Spleen (tissue), 13 donors: ENCODE results near the gene ACMSD. TPM values are rescaled to one million over a fixed set of nuclear protein-coding genes. Genes with fewer than 3 reads are reported as not detected.

Experiments
- DNase-seq: peaks from one replicate; pipeline ENCODE4 v3.0.0-alpha.2; 2020
- H3K27ac ChIP-seq, 8 donors: fragments of 200-600 bp; sonication (generic) in 7 of 8; 1 replicate in 4 of 8; 2 replicates in 4 of 8; pipeline versions ENCODE4 v1.5.0 to v1.8.0; 2016 to 2021; ENCODE audit warnings: inconsistent platforms in 4 of 8, mild to moderate bottlenecking in 4 of 8, moderate library complexity in 1 of 8
- H3K27me3 ChIP-seq, 7 donors: fragments of 200-600 bp; sonication (generic) in 6 of 7; replicated peaks in 1 of 7; 1 replicate in 4 of 7; 2 replicates in 3 of 7; pipeline versions ENCODE4 v1.5.0 to v1.8.0; 2016 to 2021; ENCODE audit warnings: inconsistent platforms in 3 of 7, mild to moderate bottlenecking in 1 of 7
- H3K36me3 ChIP-seq, 6 donors: fragments of 200-600 bp; sonication (generic) in 5 of 6; 1 replicate in 4 of 6; 2 replicates in 2 of 6; pipeline versions ENCODE4 v1.5.0 to v1.8.0; 2016 to 2021; ENCODE audit warnings: inconsistent platforms in 2 of 6
- H3K4me1 ChIP-seq, 6 donors: fragments of 200-600 bp; sonication (generic) in 5 of 6; 1 replicate in 3 of 6; 2 replicates in 3 of 6; pipeline versions ENCODE4 v1.5.0 to v1.8.0; 2016 to 2021; ENCODE audit warnings: inconsistent platforms in 3 of 6
- H3K4me3 ChIP-seq, 8 donors: fragments of 200-600 bp; sonication (generic) in 7 of 8; 1 replicate in 4 of 8; 2 replicates in 4 of 8; pipeline versions ENCODE4 v1.5.0 to v1.8.0; 2016 to 2021; ENCODE audit warnings: inconsistent platforms in 4 of 8, mild to moderate bottlenecking in 4 of 8, moderate library complexity in 2 of 8
- H3K9me3 ChIP-seq, 8 donors: fragments of 200-600 bp; sonication (generic) in 7 of 8; 1 replicate in 4 of 8; 2 replicates in 4 of 8; pipeline versions ENCODE4 v1.5.0 to v1.8.0; 2016 to 2021; ENCODE audit warnings: inconsistent platforms in 4 of 8
- POLR2A ChIP-seq, 3 donors: fragments of 450-650 bp; IDR thresholded peaks; one replicate each; pipeline ENCODE4 v1.5.1; 2017; ENCODE audit warnings: antibody characterized with exemption in 3 of 3, mild to moderate bottlenecking in 1 of 3
- POLR2AphosphoS5 ChIP-seq, 3 donors: sonication (generic); formaldehyde crosslinking; IDR thresholded peaks; one replicate each; pipeline ENCODE4 v1.5.1; 2017; ENCODE audit warnings: antibody characterized with exemption in 3 of 3
- WGBS, 5 donors: extraction: QIAGEN DNeasy Blood & Tissue Kit in 3 of 5; methylation state at CpG; one replicate each; pipeline versions ENCODE4 v1.1.5 to v1.1.7; 2013 to 2018; 5-methylcytosine and 5-hydroxymethylcytosine counted together
- intact Hi-C: fragments of 100-400 bp; cut with DNase I; formaldehyde crosslinking; loops from one replicate; pipeline ENCODE4 v1.15.0; 2023; ENCODE audit warnings: low total_unique reads
- long read RNA-seq, 2 donors: transcript quantifications; one replicate each; lab custom pipeline, GENCODE V29; 2026
- polyA plus RNA-seq, 3 donors: library from polyadenylated mRNA; stranded (reverse); fragments of 200-250 nt; gene quantifications; one replicate each; pipeline ENCODE4 v1.2.1, GENCODE V29; 2013
- total RNA-seq, 7 donors: library from RNA; depleted of rRNA in 3 of 7; stranded (reverse); fragments of >200 nt in 3 of 7; fragmentation: NEBNext Ultra II Directional in 4 of 7; extraction: Animal tissue kit (Norgen Biotek cat#: 25700) in 4 of 7; gene quantifications; one replicate each; pipeline versions ENCODE4 v1.1.0 to v1.2.1, GENCODE V29; 2016 to 2021
- TF ChIP-seq, protein P1 (sequence below), 11 experiments: fragments of 200-600 bp in 7 of 11; fragments of 450-650 bp in 4 of 11; sonication (generic) in 4 of 11; IDR thresholded peaks in 8 of 11; conservative IDR thresholded peaks in 3 of 11; 1 replicate in 7 of 11; 2 replicates in 4 of 11; pipeline versions ENCODE4 v1.4.0 to v1.8.0; 2016 to 2021; ENCODE audit warnings: antibody characterized with exemption in 11 of 11, inconsistent platforms in 4 of 11, mild to moderate bottlenecking in 1 of 11
- donor health status: healthy with polysubstance abuse.
- donor health status: DM: no; HTN: no; CAD: no; lungs with moderate emphysema.
- donor health status: DM: no; HTN: no; CAD: no.
- donor health status: Bipolar disorder and iron deficiency.
- donor health status: healthy.
- donor health status: DM: no; HTN: no; CAD: no.
- donor health status: DM: yes; HTN: yes; CAD: no.

The ACMSD gene
- not detected for total RNA-seq
- polyA plus RNA-seq, result not detected
- long read RNA-seq, donor 1, result 0 reads
- long read RNA-seq, donor 2, result 0 reads

GRCh38 chr2:134838143-134838620 is at the start of gene ACMSD:
TSS of gene ACMSD (plus strand) at chr2:134838616. CDS start at chr2:134838683, 67 bp downstream.
- no peak for TF ChIP-seq POLR2A (IDR thresholded peaks at IDR 0.05)
- Histone ChIP-seq H3K4me1 (no peaks in the 10 kb centered on the region), H3K27me3 (no peaks in the 10 kb centered on the region), H3K27ac (no peak within 1 kb of the TSS), H3K36me3 (no peaks in the 10 kb centered on the region), H3K9me3 (peaks cover 0 to 29% (median 20%) of the 10 kb centered on the region in 8 donors), H3K4me3 (no peak within 1 kb of the TSS)
- intact Hi-C loops, result no loop called here
- DNase-seq, result no peak

DNA sequence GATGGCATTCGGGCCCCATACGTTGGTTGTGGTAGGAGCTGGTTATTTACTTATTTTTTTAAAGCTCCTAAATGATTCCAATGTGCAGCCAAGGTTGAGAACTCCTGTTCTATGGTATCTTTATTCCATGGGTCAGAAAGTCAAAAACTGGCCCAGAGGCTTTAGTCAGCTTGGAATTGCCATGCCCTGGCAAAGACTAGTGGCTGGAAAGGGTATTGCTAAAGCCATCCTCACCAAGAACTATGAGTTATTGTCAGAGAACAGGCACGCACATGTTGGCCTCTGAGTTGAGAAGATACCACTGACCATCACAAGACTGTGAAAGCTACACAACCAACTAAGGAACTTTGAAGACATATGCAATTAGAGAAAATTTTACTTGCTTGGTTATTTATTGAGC is 47.9 kb upstream of the ACMSD start:
- TF ChIP-seq POLR2AphosphoS5 (IDR thresholded peaks at IDR 0.05) (no peak), POLR2A (IDR thresholded peaks at IDR 0.05) (no peak)
- TF ChIP-seq, protein P1, sequence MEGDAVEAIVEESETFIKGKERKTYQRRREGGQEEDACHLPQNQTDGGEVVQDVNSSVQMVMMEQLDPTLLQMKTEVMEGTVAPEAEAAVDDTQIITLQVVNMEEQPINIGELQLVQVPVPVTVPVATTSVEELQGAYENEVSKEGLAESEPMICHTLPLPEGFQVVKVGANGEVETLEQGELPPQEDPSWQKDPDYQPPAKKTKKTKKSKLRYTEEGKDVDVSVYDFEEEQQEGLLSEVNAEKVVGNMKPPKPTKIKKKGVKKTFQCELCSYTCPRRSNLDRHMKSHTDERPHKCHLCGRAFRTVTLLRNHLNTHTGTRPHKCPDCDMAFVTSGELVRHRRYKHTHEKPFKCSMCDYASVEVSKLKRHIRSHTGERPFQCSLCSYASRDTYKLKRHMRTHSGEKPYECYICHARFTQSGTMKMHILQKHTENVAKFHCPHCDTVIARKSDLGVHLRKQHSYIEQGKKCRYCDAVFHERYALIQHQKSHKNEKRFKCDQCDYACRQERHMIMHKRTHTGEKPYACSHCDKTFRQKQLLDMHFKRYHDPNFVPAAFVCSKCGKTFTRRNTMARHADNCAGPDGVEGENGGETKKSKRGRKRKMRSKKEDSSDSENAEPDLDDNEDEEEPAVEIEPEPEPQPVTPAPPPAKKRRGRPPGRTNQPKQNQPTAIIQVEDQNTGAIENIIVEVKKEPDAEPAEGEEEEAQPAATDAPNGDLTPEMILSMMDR (IDR thresholded peaks at IDR 0.05 in 8 of 11, conservative IDR thresholded peaks at IDR 0.05 in 3 of 11), result no peak
- H3K36me3 ChIP-seq, result no peaks in the 10 kb centered on the region
- intact Hi-C loops, result no loop called here

GRCh38 chr2:134791616-134792015 is 46.8 kb upstream of the ACMSD start:
- no peaks in the 10 kb centered on the region for H3K9me3 ChIP-seq
- no peaks in the 10 kb centered on the region for H3K36me3 ChIP-seq
- WGBS, 5 donors, result 79 to 88% (median 82%) methylated on average over 3 of the region's 3 CpGs
- no peak overlapping the region for H3K4me3 ChIP-seq
- no peaks in the 10 kb centered on the region for H3K4me1 ChIP-seq
- no peaks in the 10 kb centered on the region for H3K27me3 ChIP-seq
- DNase-seq, result no peak
- no peak for TF ChIP-seq POLR2AphosphoS5 (IDR thresholded peaks at IDR 0.05)
- TF ChIP-seq, protein P1 (IDR thresholded peaks at IDR 0.05 in 8 of 11, conservative IDR thresholded peaks at IDR 0.05 in 3 of 11), result no peak
- TF ChIP-seq POLR2A (IDR thresholded peaks at IDR 0.05), result no peak
- H3K27ac ChIP-seq, result no peak overlapping the region
- intact Hi-C loops, result no loop called here

More for the DNA sequence above, 47.9 kb upstream of the ACMSD start:
- Histone ChIP-seq H3K4me3 (no peak overlapping the region), H3K9me3 (no peaks in the 10 kb centered on the region), H3K4me1 (no peaks in the 10 kb centered on the region), H3K27me3 (no peaks in the 10 kb centered on the region), H3K27ac (no peak overlapping the region)
- DNase-seq, result no peak
- WGBS, 5 donors, result 90 to 97% (median 93%) methylated on average over 3 of the region's 3 CpGs

- intact Hi-C loops, result no loop called here
- Histone ChIP-seq H3K36me3 (no peaks in the 10 kb centered on the region), H3K9me3 (no peaks in the 10 kb centered on the region), H3K27ac (no peak overlapping the region), H3K4me1 (no peaks in the 10 kb centered on the region), H3K4me3 (no peak overlapping the region), H3K27me3 (no peaks in the 10 kb centered on the region)
- TF ChIP-seq POLR2A (IDR thresholded peaks at IDR 0.05), result no peak
- WGBS, 5 donors, result 72 to 88% (median 78%) methylated on average over 4 of the region's 4 CpGs
- no peak for DNase-seq
These were observed 46.2 kb upstream of the ACMSD start for GRCh38 chr2:134792186-134792585.

DNA sequence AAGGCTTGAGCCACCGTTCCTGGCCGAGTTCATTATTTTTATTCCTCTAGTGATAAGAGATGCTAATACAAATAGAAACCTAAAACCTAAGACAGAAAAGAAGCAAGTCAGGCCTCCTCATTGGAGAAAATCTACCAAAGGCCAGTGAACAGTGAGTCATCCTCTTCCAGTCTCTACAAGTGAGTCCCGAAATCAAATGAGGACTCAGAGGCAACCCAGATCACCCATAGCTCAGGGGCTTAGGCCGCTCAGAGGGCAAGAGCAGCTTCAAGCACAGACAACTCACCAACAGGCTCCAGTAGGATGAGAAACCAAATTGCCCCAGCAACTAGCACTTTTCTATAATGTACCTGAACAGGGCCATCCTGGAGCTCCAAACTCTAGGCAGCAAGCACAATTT is 42.7 kb upstream of the ACMSD start:
- no peak overlapping the region for H3K4me3 ChIP-seq
- H3K27me3 ChIP-seq, result no peaks in the 10 kb centered on the region
- no peak overlapping the region for H3K27ac ChIP-seq
- no peaks in the 10 kb centered on the region for H3K36me3 ChIP-seq
- H3K9me3 ChIP-seq, result no peaks in the 10 kb centered on the region
- intact Hi-C loops, result no loop called here
- H3K4me1 ChIP-seq, result no peaks in the 10 kb centered on the region
- 86 to 98% (median 90%) methylated on average over 4 of the region's 4 CpGs for WGBS, 5 donors
- TF ChIP-seq, protein P1 (IDR thresholded peaks at IDR 0.05 in 8 of 11, conservative IDR thresholded peaks at IDR 0.05 in 3 of 11), result no peak
- TF ChIP-seq POLR2A (IDR thresholded peaks at IDR 0.05), result no peak
- no peak for TF ChIP-seq POLR2AphosphoS5 (IDR thresholded peaks at IDR 0.05)
- no peak for DNase-seq
